ENCODE measurements around the gene MKRN2. TPM values are rescaled to one million over a fixed set of nuclear protein-coding genes. Genes with fewer than 3 reads are reported as not detected.
"Not testable (repeated sequence)": the region's sequence is repeated elsewhere in the genome, so short reads cannot be mapped to it uniquely, and the experiment has no call there.

MKRN2 gene
- total and polyA plus RNA-seq, 2 of the 8 experiments (the other 6 are each of a cell fraction or from before 2014, with no cell fraction given), result 15.3 to 17.6 TPM

DNA sequence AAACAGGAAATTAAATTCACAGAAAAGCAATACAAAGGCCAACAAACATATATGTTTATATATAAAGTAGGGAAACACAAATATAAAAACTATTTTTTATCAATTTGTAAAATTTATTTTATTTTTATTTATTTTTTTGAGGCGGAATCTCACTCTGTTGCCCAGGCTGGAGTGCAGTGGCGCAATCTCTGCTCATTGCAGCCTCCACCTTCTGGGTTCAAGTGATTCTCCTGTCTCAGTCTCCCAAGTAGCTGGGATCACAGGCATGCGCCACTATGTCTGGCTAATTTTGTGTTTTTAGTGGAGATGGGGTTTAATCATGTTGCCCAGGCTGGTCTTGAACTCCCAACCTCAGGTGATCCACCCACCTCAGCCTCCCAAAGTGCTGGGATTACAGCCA, 68.1 kb downstream of the MKRN2 start:
- H3K9me3 ChIP-seq (ENCODE audit: insufficient read depth in 2 of 2, low read depth in 1 of 2, low read length in 1 of 2); H3K14ac ChIP-seq (ENCODE audit: insufficient read length); H2BK15ac ChIP-seq (ENCODE audit: low read length); H2AK5ac ChIP-seq (ENCODE audit: low read depth, low read length); CTCF ChIA-PET (ENCODE audit: partially characterized antibody); H3K27ac ChIP-seq (ENCODE audit: low read depth, low read length); H3K9ac ChIP-seq (replicated peaks in 1 of 4; ENCODE audit: extremely low read depth in 1 of 4, low read depth in 3 of 4, low read length in 3 of 4); DNase-seq (ENCODE audit: low read depth in 1 of 2, low spot score in 2 of 2); H4K8ac ChIP-seq (ENCODE audit: extremely low read depth, insufficient read depth, low read length); H3K4me3 ChIP-seq (ENCODE audit: extremely low read depth in 1 of 4, insufficient read depth in 2 of 4, low read depth in 3 of 4, low read length in 4 of 4); H2AFZ ChIP-seq (ENCODE audit: low read length); H3K18ac ChIP-seq (ENCODE audit: extremely low read depth, low read length); H4K91ac ChIP-seq (replicated peaks; ENCODE audit: insufficient read length, low read length); H3K23me2 ChIP-seq (ENCODE audit: low read depth, low read length); H3K4me2 ChIP-seq (ENCODE audit: insufficient read depth in 1 of 2, low read depth in 2 of 2, low read length in 2 of 2); FAIRE-seq; H2BK5ac ChIP-seq (ENCODE audit: low read depth, low read length); H4K5ac ChIP-seq (ENCODE audit: insufficient read length, low read depth, low read length); H2BK12ac ChIP-seq (ENCODE audit: low read depth, low read length); H3K56ac ChIP-seq (replicated peaks; ENCODE audit: insufficient read length, low read depth, low read length); H2BK20ac ChIP-seq (ENCODE audit: low read length); H3K36me3 ChIP-seq (ENCODE audit: control insufficient read depth in 2 of 4, insufficient read depth in 4 of 4, low read length in 3 of 4); H3K27me3 ChIP-seq (replicated peaks in 1 of 4; ENCODE audit: control insufficient read depth in 3 of 4, extremely low read depth in 1 of 4, insufficient read depth in 3 of 4, low read length in 3 of 4); H3K79me1 ChIP-seq (ENCODE audit: low read depth, low read length); H3K4me1 ChIP-seq (replicated peaks in 1 of 4; ENCODE audit: control insufficient read depth in 3 of 4, insufficient read depth in 4 of 4, low read length in 3 of 4); H3K23ac ChIP-seq (ENCODE audit: insufficient read length); H2BK120ac ChIP-seq (replicated peaks; ENCODE audit: low read depth, low read length); H3K4ac ChIP-seq (replicated peaks; ENCODE audit: insufficient read length, low read depth, low read length): not testable (repeated sequence)
- Histone ChIP-seq H4K20me1 (replicated peaks in 1 of 2; ENCODE audit: control insufficient read depth in 1 of 2, insufficient read depth in 2 of 2, low read length in 2 of 2) (peaks cover 12 to 17% of the 10 kb centered on the region in 2 experiments), H3K79me2 (ENCODE audit: control insufficient read depth in 1 of 2, insufficient read depth in 2 of 2, low read length in 2 of 2) (peaks cover 12 to 94% of the 10 kb centered on the region in 2 experiments)
- POLR2A ChIA-PET (ENCODE audit: partially characterized antibody), result interaction anchor here (0.6 to 1.2 kb wide), 3 partner anchors 39 to 276 kb away, joined by 3 to 4 read pairs (median 3); partner anchors contain the start of gene RAF1
- 95% methylated on average over 3 of the region's 3 CpGs; no CpG with 5 or more reads in 1 of the 2 experiments for WGBS, 2 experiments (ENCODE audit: extremely low coverage in 1 of 2, insufficient coverage in 1 of 2, insufficient read length in 1 of 2, insufficient replicate concordance in 2 of 2, low coverage in 1 of 2, low lambda C conversion rate in 2 of 2, missing lambda C conversion rate in 1 of 2)
